GM12891 (cell line): Measurements from ENCODE around the gene CNTN5.

Source experiments
- DNase-seq: peaks from one replicate; pipeline ENCODE4 v3.0.0; 2011; ENCODE audit warnings: low spot score; ENCODE audit not compliant: insufficient read length
- FAIRE-seq: peaks from 2 replicates; lab custom pipeline; 2011; peaks lifted over from hg19 to GRCh38; lab: Jason Lieb, UNC
- PAX5 ChIP-seq: IDR thresholded peaks from 2 replicates; pipeline ENCODE4 v1.6.1; 2011; ENCODE audit warnings: low read length, moderate library complexity, mild to moderate bottlenecking; ENCODE audit not compliant: insufficient read depth, severe bottlenecking
- POLR2A ChIP-seq: IDR thresholded peaks from 2 replicates; pipeline ENCODE4 v1.6.1; 2011; ENCODE audit warnings: low read depth, low read length, control low read depth
- POLR2AphosphoS5 ChIP-seq: IDR thresholded peaks from 2 replicates; pipeline ENCODE4 v1.6.1; 2011; ENCODE audit warnings: low read depth, low read length, control low read depth
- POU2F2 ChIP-seq: IDR thresholded peaks from 2 replicates; pipeline ENCODE4 v1.6.1; 2011; ENCODE audit warnings: low read depth, mild to moderate bottlenecking, control low read depth, low read length, moderate library complexity
- SPI1 ChIP-seq: IDR thresholded peaks from 2 replicates; pipeline ENCODE4 v1.6.1; 2011; ENCODE audit warnings: low read depth, low read length, control low read depth
- TAF1 ChIP-seq: IDR thresholded peaks from 2 replicates; pipeline ENCODE4 v1.6.1; 2011; ENCODE audit warnings: low read depth, low read length, control low read depth

The CNTN5 gene

GRCh38 chr11:99422581-99423427 is 402.1 kb downstream of the CNTN5 start:
- FAIRE-seq (no peak), DNase-seq (no peak)
- TF ChIP-seq POLR2A (no peak), POU2F2 (no peak), TAF1 (no peak), PAX5 (no peak), POLR2AphosphoS5 (no peak), SPI1 (no peak)

GRCh38 chr11:99423428-99423983 is 402.8 kb downstream of the CNTN5 start:
- TF ChIP-seq POLR2A (no peak), TAF1 (no peak), POLR2AphosphoS5 (no peak), PAX5 (no peak), POU2F2 (no peak), SPI1 (no peak)
- FAIRE-seq, result no peak
- no peak for DNase-seq

GRCh38 chr11:99424313-99425084 is 403.8 kb downstream of the CNTN5 start:
- DNase-seq (no peak), FAIRE-seq (no peak)
- TF ChIP-seq PAX5, result no peak
- no peak for TF ChIP-seq TAF1
- TF ChIP-seq POU2F2, result no peak
- TF ChIP-seq POLR2AphosphoS5, result no peak
- no peak for TF ChIP-seq POLR2A
- no peak for TF ChIP-seq SPI1

GRCh38 chr11:99425596-99425995 is 404.8 kb downstream of the CNTN5 start:
- FAIRE-seq, result no peak
- TF ChIP-seq POU2F2 (no peak), PAX5 (no peak), POLR2A (no peak), POLR2AphosphoS5 (no peak), SPI1 (no peak), TAF1 (no peak)
- no peak for DNase-seq

- no peak for TF ChIP-seq PAX5
- DNase-seq (no peak), FAIRE-seq (no peak)
Observed at GRCh38 chr11:99432677-99433076, 411.9 kb downstream of the CNTN5 start.

- DNase-seq (no peak), FAIRE-seq (no peak)
- TF ChIP-seq POU2F2, result no peak
- no peak for TF ChIP-seq TAF1
- TF ChIP-seq POLR2A, result no peak
- no peak for TF ChIP-seq POLR2AphosphoS5
- TF ChIP-seq SPI1, result no peak
- TF ChIP-seq PAX5, result no peak
Observed at GRCh38 chr11:99443276-99443675, 422.5 kb downstream of the CNTN5 start.

- no peak for FAIRE-seq
- no peak for TF ChIP-seq PAX5
- TF ChIP-seq SPI1, result no peak
- TF ChIP-seq POLR2AphosphoS5, result no peak
- no peak for TF ChIP-seq POLR2A
- TF ChIP-seq POU2F2, result no peak
- TF ChIP-seq TAF1, result no peak
Observed at GRCh38 chr11:99446400-99446799, 425.7 kb downstream of the CNTN5 start.

GRCh38 chr11:99449345-99449744 is 428.6 kb downstream of the CNTN5 start:
- no peak for FAIRE-seq
- no peak for DNase-seq
- no peak for TF ChIP-seq POU2F2
- TF ChIP-seq TAF1, result no peak
- no peak for TF ChIP-seq SPI1

More at GRCh38 chr11:99446400-99446799, 425.7 kb downstream of the CNTN5 start:
- no peak for DNase-seq

- no peak for FAIRE-seq
Observed at GRCh38 chr11:99452075-99452474, 431.3 kb downstream of the CNTN5 start.

More at GRCh38 chr11:99452075-99452474, 431.3 kb downstream of the CNTN5 start:
- DNase-seq, result no peak
- TF ChIP-seq POLR2AphosphoS5 (no peak), SPI1 (no peak), TAF1 (no peak), PAX5 (no peak), POLR2A (no peak)
